OCI-LY1 (cell line): ENCODE measurements around the gene OR5L1.

Source experiments
- H2AFZ ChIP-seq: fragments of 200-600 bp; sonication (generic), shearing (Covaris generic); 2 replicates; pipeline ENCODE4 v1.6.0; 2014; ENCODE audit warnings: antibody characterized with exemption, mild to moderate bottlenecking, low read length
- H3F3A ChIP-seq: fragments of 200-600 bp; sonication (generic), shearing (Covaris generic); 2 replicates; pipeline ENCODE4 v1.6.0; 2014; ENCODE audit warnings: mild to moderate bottlenecking, antibody characterized with exemption, low read length, moderate library complexity; ENCODE audit not compliant: insufficient read depth
- H3K27ac ChIP-seq: fragments of 200-600 bp; sonication (generic); 2 replicates; pipeline ENCODE4 v1.5.1; 2014; ENCODE audit warnings: low read length, mixed run types, mild to moderate bottlenecking, low read depth; ENCODE audit not compliant: poor library complexity, severe bottlenecking
- H3K27me3 ChIP-seq: fragments of 200-600 bp; sonication (generic); 2 replicates; pipeline ENCODE4 v1.6.0; 2014; ENCODE audit warnings: antibody characterized with exemption, mild to moderate bottlenecking, low read length, moderate library complexity; ENCODE audit not compliant: insufficient read depth
- H3K36me3 ChIP-seq: fragments of 200-600 bp; sonication (generic); 2 replicates; pipeline ENCODE4 v1.6.1; 2014; ENCODE audit warnings: mild to moderate bottlenecking, antibody characterized with exemption, low read length, moderate library complexity, mixed read lengths; ENCODE audit not compliant: insufficient read depth
- H3K4me1 ChIP-seq: fragments of 200-600 bp; sonication (generic); 2 replicates; pipeline ENCODE4 v1.5.1; 2014; ENCODE audit warnings: mild to moderate bottlenecking, low read length, moderate library complexity; ENCODE audit not compliant: insufficient read depth, severe bottlenecking
- H3K4me2 ChIP-seq: fragments of 200-600 bp; sonication (generic), shearing (Covaris generic); 2 replicates; pipeline ENCODE4 v1.6.1; 2014; ENCODE audit warnings: low read length
- H3K4me3 ChIP-seq: fragments of 200-600 bp; sonication (generic); 2 replicates; pipeline ENCODE4 v1.5.1; 2014; ENCODE audit warnings: low read length, low read depth, mild to moderate bottlenecking, mixed read lengths; ENCODE audit not compliant: poor library complexity, severe bottlenecking
- H3K79me2 ChIP-seq: fragments of 200-600 bp; shearing (Covaris generic); 2 replicates; pipeline ENCODE4 v1.6.1; 2016; ENCODE audit warnings: mixed run types, low read length, mixed read lengths; ENCODE audit not compliant: insufficient read depth
- H3K9ac ChIP-seq: fragments of 200-600 bp; sonication (generic), shearing (Covaris generic); 2 replicates; pipeline ENCODE4 v1.6.1; 2014; ENCODE audit warnings: mild to moderate bottlenecking, low read length, mixed read lengths
- H3K9me2 ChIP-seq: fragments of 200-600 bp; sonication (generic), shearing (Covaris generic); 2 replicates; pipeline ENCODE4 v1.6.1; 2014; ENCODE audit warnings: low read depth, mild to moderate bottlenecking, low read length, mixed read lengths
- H3K9me3 ChIP-seq: fragments of 200-600 bp; shearing (Covaris generic); 2 replicates; pipeline ENCODE4 v1.6.1; 2014; ENCODE audit warnings: low read length, mixed read lengths
- H4K20me1 ChIP-seq: fragments of 200-600 bp; sonication (generic), shearing (Covaris generic); 2 replicates; pipeline ENCODE4 v1.6.0; 2016; ENCODE audit warnings: mild to moderate bottlenecking, low read length; ENCODE audit not compliant: insufficient read depth
- EZH2 ChIP-seq: fragments of 200-600 bp; sonication (generic), shearing (Covaris generic); IDR thresholded peaks from 2 replicates; pipeline ENCODE4 v1.8.0; 2017; ENCODE audit warnings: borderline replicate concordance, mixed run types, mild to moderate bottlenecking, antibody characterized with exemption, low read length, moderate library complexity, mixed read lengths
- TF ChIP-seq, protein P1 (sequence below): fragments of 200-600 bp; sonication (generic), shearing (Covaris generic); IDR thresholded peaks from 2 replicates; pipeline ENCODE4 v1.5.1; 2017; ENCODE audit warnings: mild to moderate bottlenecking, antibody characterized with exemption, low read length, moderate library complexity, mixed read lengths

OR5L1 gene

DNA sequence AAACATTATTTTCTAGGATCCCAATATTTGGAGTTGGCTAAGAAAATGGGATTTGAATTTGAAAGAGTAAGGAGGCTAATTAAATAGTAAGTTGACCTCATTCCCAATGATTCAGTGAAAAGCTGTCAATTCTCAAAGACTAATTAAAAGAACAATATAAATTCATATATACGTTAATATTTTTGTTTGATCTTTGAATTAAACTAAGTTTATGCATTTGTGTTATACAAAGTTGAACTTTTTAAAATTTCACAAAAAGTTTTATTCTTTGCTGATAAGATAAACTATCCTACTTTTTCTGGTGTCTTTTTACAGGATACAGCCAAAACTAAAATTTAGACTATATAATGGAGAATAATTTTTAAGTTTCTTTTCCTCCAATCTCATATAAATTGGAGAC, at the start of gene OR5L1:
TSS of gene OR5L1 (plus strand) at position 301 of the 400 bp plus-strand sequence. CDS start 100 bp downstream, outside the sequence.
- no peaks in the 10 kb centered on the region for H3K4me1 ChIP-seq
- no peak within 1 kb of the TSS for H3K4me3 ChIP-seq
- no peaks in the 10 kb centered on the region for H3K9me3 ChIP-seq
- no peaks in the 10 kb centered on the region for H3F3A ChIP-seq
- H3K79me2 ChIP-seq, result no peaks in the 10 kb centered on the region
- no peak within 1 kb of the TSS for H3K27ac ChIP-seq
- H3K27me3 ChIP-seq, result no peaks in the 10 kb centered on the region
- no peak within 1 kb of the TSS for H2AFZ ChIP-seq
- TF ChIP-seq EZH2, result no peak
- TF ChIP-seq, protein P1, sequence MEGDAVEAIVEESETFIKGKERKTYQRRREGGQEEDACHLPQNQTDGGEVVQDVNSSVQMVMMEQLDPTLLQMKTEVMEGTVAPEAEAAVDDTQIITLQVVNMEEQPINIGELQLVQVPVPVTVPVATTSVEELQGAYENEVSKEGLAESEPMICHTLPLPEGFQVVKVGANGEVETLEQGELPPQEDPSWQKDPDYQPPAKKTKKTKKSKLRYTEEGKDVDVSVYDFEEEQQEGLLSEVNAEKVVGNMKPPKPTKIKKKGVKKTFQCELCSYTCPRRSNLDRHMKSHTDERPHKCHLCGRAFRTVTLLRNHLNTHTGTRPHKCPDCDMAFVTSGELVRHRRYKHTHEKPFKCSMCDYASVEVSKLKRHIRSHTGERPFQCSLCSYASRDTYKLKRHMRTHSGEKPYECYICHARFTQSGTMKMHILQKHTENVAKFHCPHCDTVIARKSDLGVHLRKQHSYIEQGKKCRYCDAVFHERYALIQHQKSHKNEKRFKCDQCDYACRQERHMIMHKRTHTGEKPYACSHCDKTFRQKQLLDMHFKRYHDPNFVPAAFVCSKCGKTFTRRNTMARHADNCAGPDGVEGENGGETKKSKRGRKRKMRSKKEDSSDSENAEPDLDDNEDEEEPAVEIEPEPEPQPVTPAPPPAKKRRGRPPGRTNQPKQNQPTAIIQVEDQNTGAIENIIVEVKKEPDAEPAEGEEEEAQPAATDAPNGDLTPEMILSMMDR, result no peak
- H3K36me3 ChIP-seq, result no peaks in the 10 kb centered on the region
- no peaks in the 10 kb centered on the region for H3K9me2 ChIP-seq
- no peak within 1 kb of the TSS for H3K4me2 ChIP-seq
- H4K20me1 ChIP-seq, result no peaks in the 10 kb centered on the region
- no peak within 1 kb of the TSS for H3K9ac ChIP-seq

DNA sequence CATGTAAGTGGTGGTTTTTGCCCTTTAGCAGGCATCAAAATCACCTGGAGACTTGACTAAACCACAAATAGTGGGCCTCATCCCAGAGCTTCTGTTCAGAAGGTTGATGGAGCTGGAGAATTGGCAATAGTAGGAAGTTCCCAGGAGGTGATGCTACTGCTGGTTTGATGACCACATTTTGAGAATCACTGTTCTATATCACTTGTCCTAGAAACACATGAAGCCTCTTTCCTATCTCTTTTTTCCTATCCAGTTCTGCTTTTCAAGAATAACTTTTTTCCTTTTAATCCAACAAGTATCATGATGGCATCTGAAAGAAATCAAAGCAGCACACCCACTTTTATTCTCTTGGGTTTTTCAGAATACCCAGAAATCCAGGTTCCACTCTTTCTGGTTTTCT, 38.0 kb upstream of the OR5L1 start, which contains the start of gene OR5D13:
TSS of gene OR5D13 (plus strand) at position 301 of the 400 bp plus-strand sequence. CDS start at position 301, 0 bp downstream.
- Histone ChIP-seq H4K20me1 (no peaks in the 10 kb centered on the region), H3K9ac (no peak within 1 kb of the TSS), H3K4me1 (no peaks in the 10 kb centered on the region), H3K4me2 (no peak within 1 kb of the TSS), H3K36me3 (no peaks in the 10 kb centered on the region), H3K27me3 (no peaks in the 10 kb centered on the region), H3K79me2 (no peaks in the 10 kb centered on the region), H3K9me3 (no peaks in the 10 kb centered on the region), H3K27ac (no peak within 1 kb of the TSS), H3K9me2 (no peaks in the 10 kb centered on the region), H3K4me3 (no peak within 1 kb of the TSS), H2AFZ (no peak within 1 kb of the TSS), H3F3A (no peaks in the 10 kb centered on the region)
- TF ChIP-seq, protein P1, result no peak
- no peak for TF ChIP-seq EZH2

DNA sequence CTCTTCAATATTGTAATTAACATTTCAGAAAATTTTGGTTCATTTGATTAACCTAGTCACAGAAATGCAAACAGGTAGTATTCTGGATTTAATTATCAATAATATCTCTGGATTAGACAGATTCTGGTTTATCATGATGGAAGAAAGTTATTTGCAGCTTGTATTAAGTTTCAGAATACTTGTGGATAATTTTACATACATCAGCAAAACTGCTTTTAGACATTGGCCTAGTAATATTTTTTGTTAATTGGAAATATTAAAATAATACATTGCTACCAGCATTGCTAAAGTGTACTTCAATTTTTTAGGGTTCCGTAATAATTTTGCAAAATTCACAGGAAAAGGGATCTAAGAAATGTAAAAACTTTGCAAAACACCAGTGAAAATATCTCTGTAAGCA, 19.6 kb upstream of the OR5L1 start:
- Histone ChIP-seq H3K27me3 (no peaks in the 10 kb centered on the region), H3K79me2 (no peaks in the 10 kb centered on the region), H3K4me3 (no peak overlapping the region), H3K9me3 (no peaks in the 10 kb centered on the region), H3K36me3 (no peaks in the 10 kb centered on the region), H4K20me1 (no peaks in the 10 kb centered on the region), H3K4me2 (no peak overlapping the region), H3F3A (no peaks in the 10 kb centered on the region), H3K4me1 (no peaks in the 10 kb centered on the region), H3K9ac (no peak overlapping the region), H3K9me2 (no peaks in the 10 kb centered on the region), H2AFZ (no peak overlapping the region), H3K27ac (no peak overlapping the region)
- no peak for TF ChIP-seq EZH2
- TF ChIP-seq, protein P1, result no peak
